ENCODE data around the gene HHIPL1. TPM values are rescaled to one million over a fixed set of nuclear protein-coding genes. Genes with fewer than 3 reads are reported as not detected.
A peak's percentile ranks its signal among the peaks of the same experiment; 100 is the strongest.

The HHIPL1 gene
- total RNA-seq, 2 experiments from 2014 or later = 0.25 to 0.72 TPM

- Histone ChIP-seq H3K4me2 (ENCODE audit: low read length) (peak overlapping the region; percentile 28), H3K9me3 (ENCODE audit: low read length) (no peaks in the 10 kb centered on the region), H4K20me1 (ENCODE audit: insufficient read depth, low read length) (no peaks in the 10 kb centered on the region), H2AFZ (ENCODE audit: low read length) (no peak overlapping the region; the same call in 1 of the 2 replicates), H3K4me3 (ENCODE audit: low read depth, low read length, poor library complexity, severe bottlenecking) (no peak overlapping the region), H3K9me2 (ENCODE audit: insufficient read depth, low read length) (no peaks in the 10 kb centered on the region), H3K27ac (ENCODE audit: low read depth, low read length, poor library complexity, severe bottlenecking) (peak overlapping the region; percentile 1), H3K4me1 (ENCODE audit: insufficient read depth, low read length, poor library complexity, severe bottlenecking) (peaks cover 56% of the 10 kb centered on the region), H3K79me2 (ENCODE audit: insufficient read depth, low read depth, low read length) (no peaks in the 10 kb centered on the region), H3K36me3 (ENCODE audit: insufficient read depth, low read length) (no peaks in the 10 kb centered on the region)
- POLR2A ChIA-PET = interaction anchor here (0.8 to 1.1 kb wide), 2 partner anchors 13 to 17 kb away, joined by 3 to 4 read pairs; partner anchors contain the start of gene CYP46A1
- CTCF ChIA-PET (ENCODE audit: unreplicated experiment) = interaction anchor here (1.3 to 1.5 kb wide), 2 partner anchors 12 to 15 kb away, joined by 4 to 6 read pairs; no protein-coding TSS in a partner anchor
- no peak for TF ChIP-seq EZH2phosphoT487 (IDR thresholded peaks at IDR 0.05; ENCODE audit: borderline replicate concordance, low read depth, low read length)
- no peak for TF ChIP-seq CTCF (conservative IDR thresholded peaks at IDR 0.05; ENCODE audit: low read length)
- intact Hi-C loops (cut with micrococcal nuclease; ENCODE audit: unreplicated experiment) = no loop called here
- no TSS peak for BruUV-seq (replicated peaks)
- DNase-seq (ENCODE audit: low spot score) = no peak
These were observed 22.1 kb downstream of the HHIPL1 start for GRCh38 chr14:99667045-99667444.

- no peaks in the 10 kb centered on the region for H4K20me1 ChIP-seq (ENCODE audit: insufficient read depth, low read length)
- H3K4me1 ChIP-seq (ENCODE audit: insufficient read depth, low read length, poor library complexity, severe bottlenecking) = peaks cover 63% of the 10 kb centered on the region
- ChIA-PET POLR2A (interaction anchor here (0.9 to 2.2 kb wide), 4 partner anchors 10 to 19 kb away, joined by 3 to 6 read pairs (median 4); partner anchors contain the start of gene CYP46A1), CTCF (ENCODE audit: unreplicated experiment) (interaction anchor here (0.7 to 1.5 kb wide), 5 partner anchors 9 to 20 kb away, joined by 4 to 6 read pairs (median 4); partner anchors contain the start of gene CYP46A1)
- BruUV-seq (replicated peaks) = no TSS peak
- no peaks in the 10 kb centered on the region for H3K36me3 ChIP-seq (ENCODE audit: insufficient read depth, low read length)
- intact Hi-C loops (cut with micrococcal nuclease; ENCODE audit: unreplicated experiment) = no loop called here
- H3K4me3 ChIP-seq (ENCODE audit: low read depth, low read length, poor library complexity, severe bottlenecking) = no peak overlapping the region
- no peaks in the 10 kb centered on the region for H3K9me2 ChIP-seq (ENCODE audit: insufficient read depth, low read length)
- H3K27ac ChIP-seq (ENCODE audit: low read depth, low read length, poor library complexity, severe bottlenecking) = no peak overlapping the region
- peak overlapping the region; percentile 28; the same call in 1 of the 2 replicates for H3K4me2 ChIP-seq (ENCODE audit: low read length)
- no peaks in the 10 kb centered on the region for H3K79me2 ChIP-seq (ENCODE audit: insufficient read depth, low read depth, low read length)
- peak overlapping the region; percentile 63 for H2AFZ ChIP-seq (ENCODE audit: low read length)
- DNase-seq (ENCODE audit: low spot score) = peak; percentile 68
- no peak for TF ChIP-seq EZH2phosphoT487 (IDR thresholded peaks at IDR 0.05; ENCODE audit: borderline replicate concordance, low read depth, low read length)
- no peak for TF ChIP-seq CTCF (conservative IDR thresholded peaks at IDR 0.05; ENCODE audit: low read length)
- H3K9me3 ChIP-seq (ENCODE audit: low read length) = no peaks in the 10 kb centered on the region
These were observed 22.9 kb downstream of the HHIPL1 start for GRCh38 chr14:99667821-99668220.
